Heart left ventricle (tissue), 16 donors: ENCODE data around the gene PLOD2. TPM values are rescaled to one million over a fixed set of nuclear protein-coding genes. Genes with fewer than 3 reads are reported as not detected.

Experiments
- ATAC-seq, 4 donors: fragments of 200-7000 bp; cut with Tn5 transposase; one replicate each; pipeline ENCODE4 v1.9.1; 2020 to 2022; ENCODE audit warnings: moderate library complexity in 4 of 4, mild to moderate bottlenecking in 3 of 4, moderate number of reproducible peaks in 1 of 4
- DNase-seq, 5 donors: peaks; one replicate each; pipeline ENCODE4 v3.0.0-alpha.2; 2020
- H3K27ac ChIP-seq, 12 donors: fragments of 200-600 bp; sonication (generic) in 4 of 12; one replicate each; pipeline versions ENCODE4 v1.5.0 to v1.8.0; 2016 to 2022; ENCODE audit warnings: mild to moderate bottlenecking in 2 of 12
- H3K27me3 ChIP-seq, 9 donors: fragments of 200-600 bp; sonication (generic) in 2 of 9; one replicate each; pipeline versions ENCODE4 v1.5.1 to v1.8.0; 2016 to 2022; ENCODE audit warnings: mild to moderate bottlenecking in 3 of 9
- H3K36me3 ChIP-seq, 9 donors: fragments of 200-600 bp; sonication (generic) in 2 of 9; one replicate each; pipeline versions ENCODE4 v1.5.0 to v1.8.0; 2018 to 2022; ENCODE audit warnings: mild to moderate bottlenecking in 2 of 9
- H3K4me1 ChIP-seq, 12 donors: fragments of 200-600 bp; sonication (generic) in 4 of 12; one replicate each; pipeline versions ENCODE4 v1.5.0 to v1.8.0; 2016 to 2022; ENCODE audit warnings: mild to moderate bottlenecking in 3 of 12
- H3K4me3 ChIP-seq, 12 donors: fragments of 200-600 bp; sonication (generic) in 4 of 12; one replicate each; pipeline versions ENCODE4 v1.5.0 to v1.8.0; 2017 to 2022; ENCODE audit warnings: mild to moderate bottlenecking in 9 of 12, moderate library complexity in 4 of 12
- H3K9me3 ChIP-seq, 12 donors: fragments of 200-600 bp; sonication (generic) in 4 of 12; one replicate each; pipeline versions ENCODE4 v1.5.0 to v1.8.0; 2016 to 2022; ENCODE audit warnings: mild to moderate bottlenecking in 1 of 12
- CTCF ChIP-seq, 12 donors: fragments of 200-600 bp; sonication (generic) in 4 of 12; IDR thresholded peaks; one replicate each; pipeline versions ENCODE4 v1.5.0 to v1.8.0; 2018 to 2022; ENCODE audit warnings: antibody characterized with exemption in 12 of 12, mild to moderate bottlenecking in 5 of 12
- POLR2A ChIP-seq, 2 donors: fragments of 450-650 bp; IDR thresholded peaks; one replicate each; pipeline ENCODE4 v1.6.1; 2017; ENCODE audit warnings: antibody characterized with exemption in 2 of 2, mild to moderate bottlenecking in 2 of 2, moderate library complexity in 2 of 2
- WGBS, 4 donors: extraction: QIAGEN DNeasy Blood & Tissue Kit in 2 of 4; methylation state at CpG; one replicate each; pipeline versions ENCODE4 v1.1.5 to v1.1.7; 2013 to 2018; 5-methylcytosine and 5-hydroxymethylcytosine counted together
- intact Hi-C, 10 donors: fragments of 100-400 bp; cut with DNase I; formaldehyde crosslinking; loops; one replicate each; pipeline versions ENCODE4 v1.11.1 to v1.14.2; 2022
- polyA plus RNA-seq, 2 donors: library from polyadenylated mRNA; stranded (reverse); fragments of 200-250 nt; gene quantifications; one replicate each; pipeline ENCODE4 v1.2.3, GENCODE V29; 2013
- total RNA-seq, 9 donors: library from RNA; depleted of rRNA in 2 of 9; stranded (reverse); fragments of >200 nt in 2 of 9; fragmentation: NEBNext Ultra II Directional in 3 of 9; extraction: Animal tissue kit (Norgen Biotek cat#: 25700) in 3 of 9; gene quantifications; one replicate each; pipeline versions ENCODE4 v1.1.0 to v1.2.4, GENCODE V29; 2016 to 2023
- donor health status: ischemic (EF 13 %, LVEDD 7.1; RV severe dilation, severe dysfunction).
- donor health status: healthy with polysubstance abuse.
- donor health status: DM: no; HTN: yes; CAD: no.
- donor health status: DM: no; HTN: no; CAD: no.
- donor health status: ischemic (EF 25% LVEDD 6.9; RV normal size, moderate dysfunction).
- donor health status: ischemic (EF 25% LVEDD 5.7; RV mildly dilated, moderate dysfunction).
- donor health status: healthy.
- donor health status: DM: yes; HTN: yes; CAD: no.
- donor health status: ischemic (EF 35%, LVEDD 5.7; RV mildly dilated, moderate dysfunction).
- donor health status: nonischemic (EF 11% LVEDD 7.7; RV severe dilation, severe dysfunction).
- donor health status: DM: yes; HTN: yes; CAD: no.
- donor health status: PGD.
- donor health status: ischemic (EF 29% LVEDD 5.4; RV normal size, mild dysfunction).
- donor health status: nonischemic (EF 23%, LVEDD 6.1; RV moderate dilation, normal function).

The PLOD2 gene
- total and polyA plus RNA-seq, 11 donors = 6.8 to 33.0 (median 17.9) TPM

GRCh38 chr3:146164971-146165769 lies 4.2 kb upstream of the PLOD2 start:
- H3K4me3 ChIP-seq = no peak overlapping the region
- WGBS, 4 donors = 69 to 80% (median 73%) methylated on average over 7 of the region's 7 CpGs
- DNase-seq (no peak), ATAC-seq (peak in 1 of 4 donors; percentile 28)
- peaks cover 0 to 38% (median 16%) of the 10 kb centered on the region in 12 donors for H3K4me1 ChIP-seq
- no peaks in the 10 kb centered on the region for H3K36me3 ChIP-seq
- intact Hi-C loops = loop anchor here in 8 of 10 donors (5.0 kb wide), 5 partner anchors 38 to 98 kb away; no protein-coding TSS in a partner anchor
- H3K27ac ChIP-seq = peak overlapping the region in 6 of 12 donors; percentile 4 to 54 (median 21)
- no peaks in the 10 kb centered on the region for H3K9me3 ChIP-seq
- peaks cover 0 to 12% (median 0%) of the 10 kb centered on the region in 9 donors for H3K27me3 ChIP-seq
- TF ChIP-seq CTCF (IDR thresholded peaks at IDR 0.05) (no peak), POLR2A (IDR thresholded peaks at IDR 0.05) (no peak)

- TF ChIP-seq POLR2A (IDR thresholded peaks at IDR 0.05) = no peak
- no peak for TF ChIP-seq CTCF (IDR thresholded peaks at IDR 0.05)
- no peaks in the 10 kb centered on the region for H3K9me3 ChIP-seq
- peaks cover 0 to 12% (median 0%) of the 10 kb centered on the region in 9 donors for H3K27me3 ChIP-seq
- H3K4me1 ChIP-seq = peaks cover 0 to 39% (median 17%) of the 10 kb centered on the region in 12 donors
- DNase-seq = no peak
- intact Hi-C loops = loop anchor here in 8 of 10 donors (5.0 kb wide), 5 partner anchors 37 to 97 kb away; no protein-coding TSS in a partner anchor
- H3K27ac ChIP-seq = peak overlapping the region in 1 of 12 donors; percentile 2
- no peak for ATAC-seq
- H3K4me3 ChIP-seq = no peak overlapping the region
- H3K36me3 ChIP-seq = no peaks in the 10 kb centered on the region
Measured at GRCh38 chr3:146164506-146164905, 3.5 kb upstream of the PLOD2 start.

- no peak for TF ChIP-seq POLR2A (IDR thresholded peaks at IDR 0.05)
Measured at GRCh38 chr3:146164071-146164470, 3.1 kb upstream of the PLOD2 start.

GRCh38 chr3:146163584-146163983 lies 2.6 kb upstream of the PLOD2 start:
- Histone ChIP-seq H3K27me3 (peaks cover 0 to 12% (median 0%) of the 10 kb centered on the region in 9 donors), H3K9me3 (no peaks in the 10 kb centered on the region), H3K4me1 (peaks cover 0 to 47% (median 21%) of the 10 kb centered on the region in 12 donors), H3K4me3 (no peak overlapping the region), H3K36me3 (no peaks in the 10 kb centered on the region), H3K27ac (no peak overlapping the region)
- TF ChIP-seq POLR2A (IDR thresholded peaks at IDR 0.05) = no peak
- TF ChIP-seq CTCF (IDR thresholded peaks at IDR 0.05) = peak in 3 of 12 donors; percentile 12 to 36 (median 33)
- WGBS, 4 donors = 85 to 99% (median 93%) methylated on average over 2 of the region's 2 CpGs
- DNase-seq = no peak
- intact Hi-C loops = loop anchor here in 8 of 10 donors (5.0 kb wide), 5 partner anchors 36 to 96 kb away; no protein-coding TSS in a partner anchor
- ATAC-seq = no peak

More at GRCh38 chr3:146164071-146164470, 3.1 kb upstream of the PLOD2 start:
- Histone ChIP-seq H3K27me3 (peaks cover 0 to 12% (median 0%) of the 10 kb centered on the region in 9 donors), H3K36me3 (no peaks in the 10 kb centered on the region), H3K4me3 (no peak overlapping the region), H3K4me1 (peaks cover 0 to 43% (median 18%) of the 10 kb centered on the region in 12 donors), H3K27ac (no peak overlapping the region), H3K9me3 (no peaks in the 10 kb centered on the region)
- no peak for ATAC-seq
- intact Hi-C loops = loop anchor here in 8 of 10 donors (5.0 kb wide), 5 partner anchors 37 to 97 kb away; no protein-coding TSS in a partner anchor
- no peak for DNase-seq
